Activated T-cell treated with anti-CD3 and anti-CD28 coated beads, Interleukin-2, amount 50 U/mL, for 4 hours (primary cell): Measurements from ENCODE around the gene MAN2B2. TPM values are rescaled to one million over a fixed set of nuclear protein-coding genes. Genes with fewer than 3 reads are reported as not detected.

ENCODE experiments used
- ATAC-seq, 2 donors: fragments of 200-7000 bp; cut with Tn5 transposase; one replicate each; pipeline ENCODE4 v1.10.0; 2021
- DNase-seq: peaks from one replicate; pipeline ENCODE4 v3.0.0-alpha.2; 2020
- H3K27me3 Mint-ChIP-seq: one replicate; pipeline ENCODE4 v1.8.0; 2021; ENCODE audit warnings: low read depth, mixed read lengths
- H3K36me3 Mint-ChIP-seq: one replicate; pipeline ENCODE4 v1.8.0; 2022; ENCODE audit warnings: mixed read lengths; ENCODE audit not compliant: insufficient read depth
- H3K4me1 Mint-ChIP-seq: one replicate; pipeline ENCODE4 v1.8.0; 2021; ENCODE audit warnings: low read depth, mixed read lengths
- H3K4me3 Mint-ChIP-seq: one replicate; pipeline ENCODE4 v1.8.0; 2021; ENCODE audit warnings: mild to moderate bottlenecking, moderate library complexity, mixed read lengths
- H3K9me3 Mint-ChIP-seq: one replicate; pipeline ENCODE4 v1.8.0; 2021; ENCODE audit warnings: mixed read lengths
- total RNA-seq, 3 donors: library from RNA; stranded (reverse); gene quantifications; one replicate each; pipeline ENCODE4 v1.2.1, GENCODE V29; 2021

Gene MAN2B2
- 10 to 100 TPM; 11.9 to 13.4 (median 12.7) TPM for total RNA-seq

GRCh38 chr4:6574747-6575502 is at the start of gene MAN2B2:
TSS of gene MAN2B2 (plus strand) at chr4:6575189. CDS start at chr4:6575211, 22 bp downstream.
- peaks cover 13% of the 10 kb centered on the region for H3K36me3 Mint-ChIP-seq
- peaks cover 8% of the 10 kb centered on the region for H3K4me1 Mint-ChIP-seq
- ATAC-seq = peak; percentile 96 to 98
- H3K4me3 Mint-ChIP-seq = peak within 1 kb of the TSS; percentile 85
- H3K27me3 Mint-ChIP-seq = no peaks in the 10 kb centered on the region
- DNase-seq = peak; percentile 74
- no peaks in the 10 kb centered on the region for H3K9me3 Mint-ChIP-seq

- Mint-ChIP-seq H3K9me3 (no peaks in the 10 kb centered on the region), H3K4me1 (no peaks in the 10 kb centered on the region), H3K4me3 (no peak overlapping the region), H3K27me3 (peaks cover 14% of the 10 kb centered on the region), H3K36me3 (no peaks in the 10 kb centered on the region)
- no peak for DNase-seq
- ATAC-seq = no peak
These were observed 49.5 kb upstream of the MAN2B2 start for GRCh38 chr4:6525474-6525873.

- Mint-ChIP-seq H3K27me3 (peaks cover 17% of the 10 kb centered on the region), H3K4me1 (no peaks in the 10 kb centered on the region), H3K9me3 (no peaks in the 10 kb centered on the region), H3K4me3 (no peak overlapping the region), H3K36me3 (no peaks in the 10 kb centered on the region)
- DNase-seq = no peak
- no peak for ATAC-seq
These were observed 48.8 kb upstream of the MAN2B2 start for GRCh38 chr4:6526156-6526555.

- Mint-ChIP-seq H3K27me3 (peaks cover 17% of the 10 kb centered on the region), H3K9me3 (no peaks in the 10 kb centered on the region), H3K4me1 (no peaks in the 10 kb centered on the region), H3K4me3 (no peak overlapping the region), H3K36me3 (no peaks in the 10 kb centered on the region)
- DNase-seq (no peak), ATAC-seq (no peak)
These were observed 48.3 kb upstream of the MAN2B2 start for GRCh38 chr4:6526671-6527091.

GRCh38 chr4:6527259-6527658 is 47.7 kb upstream of the MAN2B2 start:
- H3K27me3 Mint-ChIP-seq = peaks cover 17% of the 10 kb centered on the region
- H3K4me3 Mint-ChIP-seq = no peak overlapping the region
- ATAC-seq = no peak

GRCh38 chr4:6527683-6528595 is 47.0 kb upstream of the MAN2B2 start:
- DNase-seq = no peak
- H3K9me3 Mint-ChIP-seq = no peaks in the 10 kb centered on the region
- no peak overlapping the region for H3K4me3 Mint-ChIP-seq
- no peaks in the 10 kb centered on the region for H3K4me1 Mint-ChIP-seq
- no peak for ATAC-seq
- H3K27me3 Mint-ChIP-seq = peaks cover 17% of the 10 kb centered on the region
- no peaks in the 10 kb centered on the region for H3K36me3 Mint-ChIP-seq

More at GRCh38 chr4:6527259-6527658, 47.7 kb upstream of the MAN2B2 start:
- no peak for DNase-seq
- no peaks in the 10 kb centered on the region for H3K9me3 Mint-ChIP-seq
- no peaks in the 10 kb centered on the region for H3K36me3 Mint-ChIP-seq
- H3K4me1 Mint-ChIP-seq = no peaks in the 10 kb centered on the region

GRCh38 chr4:6529021-6529420 is 46.0 kb upstream of the MAN2B2 start:
- no peak for DNase-seq
- peaks cover 15% of the 10 kb centered on the region for H3K27me3 Mint-ChIP-seq
- H3K9me3 Mint-ChIP-seq = no peaks in the 10 kb centered on the region
- H3K36me3 Mint-ChIP-seq = no peaks in the 10 kb centered on the region
- H3K4me3 Mint-ChIP-seq = no peak overlapping the region
- ATAC-seq = no peak
- H3K4me1 Mint-ChIP-seq = no peaks in the 10 kb centered on the region

- no peak for ATAC-seq
- no peaks in the 10 kb centered on the region for H3K4me1 Mint-ChIP-seq
- peaks cover 15% of the 10 kb centered on the region for H3K27me3 Mint-ChIP-seq
- no peaks in the 10 kb centered on the region for H3K9me3 Mint-ChIP-seq
- H3K36me3 Mint-ChIP-seq = no peaks in the 10 kb centered on the region
- no peak overlapping the region for H3K4me3 Mint-ChIP-seq
- no peak for DNase-seq
These were observed 44.7 kb upstream of the MAN2B2 start for GRCh38 chr4:6530301-6530700.

GRCh38 chr4:6530964-6531363 is 44.0 kb upstream of the MAN2B2 start:
- ATAC-seq (no peak), DNase-seq (no peak)
- Mint-ChIP-seq H3K36me3 (no peaks in the 10 kb centered on the region), H3K27me3 (peaks cover 16% of the 10 kb centered on the region), H3K4me3 (no peak overlapping the region), H3K9me3 (no peaks in the 10 kb centered on the region), H3K4me1 (no peaks in the 10 kb centered on the region)

- no peak for ATAC-seq
- H3K4me3 Mint-ChIP-seq = no peak overlapping the region
- H3K27me3 Mint-ChIP-seq = peaks cover 19% of the 10 kb centered on the region
- no peak for DNase-seq
- no peaks in the 10 kb centered on the region for H3K4me1 Mint-ChIP-seq
- no peaks in the 10 kb centered on the region for H3K36me3 Mint-ChIP-seq
- H3K9me3 Mint-ChIP-seq = no peaks in the 10 kb centered on the region
These were observed 42.9 kb upstream of the MAN2B2 start for GRCh38 chr4:6532102-6532501.

- Mint-ChIP-seq H3K4me1 (no peaks in the 10 kb centered on the region), H3K36me3 (no peaks in the 10 kb centered on the region), H3K27me3 (peaks cover 19% of the 10 kb centered on the region), H3K9me3 (no peaks in the 10 kb centered on the region), H3K4me3 (no peak overlapping the region)
- no peak for DNase-seq
- no peak for ATAC-seq
These were observed 42.3 kb upstream of the MAN2B2 start for GRCh38 chr4:6532658-6533057.

GRCh38 chr4:6534050-6534449 is 40.9 kb upstream of the MAN2B2 start:
- Mint-ChIP-seq H3K4me1 (no peaks in the 10 kb centered on the region), H3K27me3 (peaks cover 19% of the 10 kb centered on the region), H3K9me3 (no peaks in the 10 kb centered on the region), H3K36me3 (no peaks in the 10 kb centered on the region), H3K4me3 (no peak overlapping the region)
- DNase-seq = no peak
- no peak for ATAC-seq

GRCh38 chr4:6534618-6535328 is 40.2 kb upstream of the MAN2B2 start:
- no peak for ATAC-seq
- Mint-ChIP-seq H3K36me3 (no peaks in the 10 kb centered on the region), H3K4me1 (no peaks in the 10 kb centered on the region), H3K4me3 (no peak overlapping the region), H3K27me3 (peaks cover 16% of the 10 kb centered on the region), H3K9me3 (no peaks in the 10 kb centered on the region)
- DNase-seq = no peak

GRCh38 chr4:6535329-6535692 is 39.7 kb upstream of the MAN2B2 start:
- ATAC-seq (no peak), DNase-seq (no peak)
- Mint-ChIP-seq H3K4me1 (no peaks in the 10 kb centered on the region), H3K36me3 (no peaks in the 10 kb centered on the region), H3K4me3 (no peak overlapping the region), H3K27me3 (peaks cover 16% of the 10 kb centered on the region), H3K9me3 (peaks cover 2% of the 10 kb centered on the region)
